ENCODE measurements around the gene HLA-DRB1.

HLA-DRB1 gene

GRCh38 chr6:32615885-32616532, 26.4 kb upstream of the HLA-DRB1 start:
- no peak for TF ChIP-seq GATA2 (IDR thresholded peaks at IDR 0.05; ENCODE audit: low read depth, low read length)
- no peak for TF ChIP-seq GATA3 (IDR thresholded peaks at IDR 0.05; ENCODE audit: low read depth, low read length)

GRCh38 chr6:32614366-32615081, 24.9 kb upstream of the HLA-DRB1 start:
- no peak for TF ChIP-seq GATA2 (IDR thresholded peaks at IDR 0.05; ENCODE audit: low read depth, low read length)
- no peak for TF ChIP-seq GATA3 (IDR thresholded peaks at IDR 0.05; ENCODE audit: low read depth, low read length)

GRCh38 chr6:32613475-32613874, 23.8 kb upstream of the HLA-DRB1 start:
- no peak for TF ChIP-seq GATA3 (IDR thresholded peaks at IDR 0.05; ENCODE audit: low read depth, low read length)

- TF ChIP-seq GATA3 (IDR thresholded peaks at IDR 0.05; ENCODE audit: low read depth, low read length) (no peak), GATA2 (IDR thresholded peaks at IDR 0.05; ENCODE audit: low read depth, low read length) (no peak)
Observed at GRCh38 chr6:32610682-32611296, 21.1 kb upstream of the HLA-DRB1 start.

- no peak for TF ChIP-seq GATA3 (IDR thresholded peaks at IDR 0.05; ENCODE audit: low read depth, low read length)
- TF ChIP-seq GATA2 (IDR thresholded peaks at IDR 0.05; ENCODE audit: low read depth, low read length), result no peak
Observed at GRCh38 chr6:32609731-32610640, 20.3 kb upstream of the HLA-DRB1 start.

GRCh38 chr6:32609391-32609730, 19.7 kb upstream of the HLA-DRB1 start:
- TF ChIP-seq GATA3 (IDR thresholded peaks at IDR 0.05; ENCODE audit: low read depth, low read length) (no peak), GATA2 (IDR thresholded peaks at IDR 0.05; ENCODE audit: low read depth, low read length) (no peak)

GRCh38 chr6:32608362-32608761, 18.7 kb upstream of the HLA-DRB1 start:
- TF ChIP-seq GATA3 (IDR thresholded peaks at IDR 0.05; ENCODE audit: low read depth, low read length) (no peak), GATA2 (IDR thresholded peaks at IDR 0.05; ENCODE audit: low read depth, low read length) (no peak)

- TF ChIP-seq GATA2 (IDR thresholded peaks at IDR 0.05; ENCODE audit: low read depth, low read length), result no peak
- no peak for TF ChIP-seq GATA3 (IDR thresholded peaks at IDR 0.05; ENCODE audit: low read depth, low read length)
Observed at GRCh38 chr6:32607988-32608298, 18.3 kb upstream of the HLA-DRB1 start.

GRCh38 chr6:32607263-32607987, 17.8 kb upstream of the HLA-DRB1 start:
- TF ChIP-seq GATA2 (IDR thresholded peaks at IDR 0.05; ENCODE audit: low read depth, low read length), result no peak
- TF ChIP-seq GATA3 (IDR thresholded peaks at IDR 0.05; ENCODE audit: low read depth, low read length), result no peak

- TF ChIP-seq GATA2 (IDR thresholded peaks at IDR 0.05; ENCODE audit: low read depth, low read length) (no peak), GATA3 (IDR thresholded peaks at IDR 0.05; ENCODE audit: low read depth, low read length) (no peak)
Observed at GRCh38 chr6:32604434-32604877, 14.8 kb upstream of the HLA-DRB1 start.

- TF ChIP-seq GATA2 (IDR thresholded peaks at IDR 0.05; ENCODE audit: low read depth, low read length), result no peak
- TF ChIP-seq GATA3 (IDR thresholded peaks at IDR 0.05; ENCODE audit: low read depth, low read length), result no peak
Observed at GRCh38 chr6:32603888-32604287, 14.2 kb upstream of the HLA-DRB1 start.

GRCh38 chr6:32603222-32603621, 13.6 kb upstream of the HLA-DRB1 start:
- TF ChIP-seq GATA3 (IDR thresholded peaks at IDR 0.05; ENCODE audit: low read depth, low read length), result no peak

- no peak for TF ChIP-seq GATA2 (IDR thresholded peaks at IDR 0.05; ENCODE audit: low read depth, low read length)
Observed at GRCh38 chr6:32602383-32602782, 12.7 kb upstream of the HLA-DRB1 start.

GRCh38 chr6:32597024-32597423, 7.4 kb upstream of the HLA-DRB1 start:
- TF ChIP-seq GATA2 (IDR thresholded peaks at IDR 0.05; ENCODE audit: low read depth, low read length), result no peak
- no peak for TF ChIP-seq GATA3 (IDR thresholded peaks at IDR 0.05; ENCODE audit: low read depth, low read length)
